Smooth muscle cell (in vitro differentiated cells): ENCODE data around the gene ODR4. TPM values are rescaled to one million over a fixed set of nuclear protein-coding genes. Genes with fewer than 3 reads are reported as not detected.
A peak's percentile ranks its signal among the peaks of the same experiment; 100 is the strongest.

ENCODE experiments used
- DNase-seq: peaks from one replicate; lab custom pipeline; 2025; ENCODE audit not compliant: unreplicated experiment; lab: John Stamatoyannopoulos, UW
- H2AFZ ChIP-seq: fragments of 200-600 bp; sonication (generic); 2 replicates; pipeline ENCODE4 v1.6.0; 2016; ENCODE audit warnings: antibody characterized with exemption, low read depth, mild to moderate bottlenecking
- H3F3A ChIP-seq: fragments of 200-600 bp; sonication (generic); 2 replicates; pipeline ENCODE4 v1.6.0; 2017; ENCODE audit warnings: antibody characterized with exemption, low read depth
- H3K27ac ChIP-seq: fragments of 200-600 bp; sonication (generic); 2 replicates; pipeline ENCODE4 v1.5.1; 2016; ENCODE audit warnings: low read depth, mild to moderate bottlenecking
- H3K27me3 ChIP-seq: fragments of 200-600 bp; sonication (generic); 2 replicates; pipeline ENCODE4 v1.6.1; 2016; ENCODE audit warnings: low read depth, mild to moderate bottlenecking
- H3K36me3 ChIP-seq: fragments of 200-600 bp; sonication (generic); 2 replicates; pipeline ENCODE4 v1.5.1; 2016; ENCODE audit warnings: low read depth
- H3K4me1 ChIP-seq: fragments of 200-600 bp; sonication (generic); 2 replicates; pipeline ENCODE4 v1.5.1; 2016; ENCODE audit warnings: low read depth
- H3K4me2 ChIP-seq: fragments of 200-600 bp; sonication (generic); 2 replicates; pipeline ENCODE4 v1.6.0; 2016; ENCODE audit warnings: mild to moderate bottlenecking
- H3K4me3 ChIP-seq: fragments of 200-600 bp; sonication (generic); 2 replicates; pipeline ENCODE4 v1.5.1; 2016; ENCODE audit warnings: mild to moderate bottlenecking
- H3K79me2 ChIP-seq: fragments of 200-600 bp; sonication (generic); 2 replicates; pipeline ENCODE4 v1.6.0; 2016; ENCODE audit warnings: low read depth, mild to moderate bottlenecking
- H3K9ac ChIP-seq: fragments of 200-600 bp; sonication (generic); 2 replicates; pipeline ENCODE4 v1.6.0; 2016; ENCODE audit warnings: low read depth
- H3K9me3 ChIP-seq: fragments of 200-600 bp; sonication (generic); replicated peaks from 2 replicates; pipeline ENCODE4 v1.5.1; 2016; ENCODE audit warnings: low read depth
- H4K20me1 ChIP-seq: fragments of 200-600 bp; sonication (generic); 2 replicates; pipeline ENCODE4 v1.6.0; 2016; ENCODE audit warnings: low read depth
- WGBS: methylation state at CpG from one replicate; pipeline ENCODE4 v1.1.7; 2016; ENCODE audit warnings: low lambda C conversion rate; 5-methylcytosine and 5-hydroxymethylcytosine counted together
- polyA plus RNA-seq: library from polyadenylated mRNA; unstranded; fragments of >200 nt; fragmentation: Nextera tagmentation; extraction: Ambion mirVana; gene quantifications from 2 replicates; pipeline ENCODE4 v1.2.1, GENCODE V29; 2016
- total RNA-seq: library from RNA; depleted of rRNA; stranded (reverse); fragments of >200 nt; gene quantifications from 2 replicates; pipeline ENCODE4 v1.2.3, GENCODE V29; 2014
- TF ChIP-seq, protein P1 (sequence below): fragments of 200-600 bp; sonication (generic); IDR thresholded peaks from 2 replicates; pipeline ENCODE4 v1.5.1; 2017; ENCODE audit warnings: borderline replicate concordance, mild to moderate bottlenecking, antibody characterized with exemption; ENCODE audit not compliant: insufficient read depth, poor library complexity, severe bottlenecking

The ODR4 gene
- total and polyA plus RNA-seq, 2 experiments from 2014 or later, result 17.5 to 36.9 TPM

DNA sequence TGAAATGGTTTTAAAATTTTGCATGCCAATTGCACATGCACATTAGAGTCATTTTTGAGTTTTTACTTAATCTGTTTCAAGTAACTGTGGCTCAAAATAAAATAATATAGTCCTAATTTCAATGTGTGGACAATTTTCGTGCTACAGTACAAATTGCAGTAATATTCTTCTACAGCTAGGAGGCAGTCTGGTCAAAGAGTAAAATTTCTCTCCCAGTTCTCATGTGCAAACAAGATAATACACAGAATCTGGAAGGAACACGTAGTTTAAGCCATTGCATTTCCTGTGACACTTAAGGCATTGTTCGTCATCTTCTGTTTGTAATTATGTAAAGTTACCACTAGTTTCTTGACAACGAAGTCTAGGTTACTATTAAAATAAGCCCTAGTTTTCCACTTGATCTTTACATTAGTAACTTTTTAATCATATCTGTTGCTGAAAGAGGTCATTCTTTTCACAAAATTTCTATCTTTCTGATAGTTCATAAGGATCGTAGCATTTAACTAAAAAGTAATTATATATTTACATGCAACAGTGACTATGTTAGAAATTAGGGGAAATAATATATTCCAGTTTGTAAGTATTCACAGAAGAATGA is 28.9 kb downstream of the ODR4 start:
- no peaks in the 10 kb centered on the region for H3K9me3 ChIP-seq
- 68% methylated on average over 5 of the region's 5 CpGs for WGBS
- no peak overlapping the region for H3K4me2 ChIP-seq
- H2AFZ ChIP-seq, result no peak overlapping the region
- no peak overlapping the region for H3K27ac ChIP-seq
- TF ChIP-seq, protein P1, sequence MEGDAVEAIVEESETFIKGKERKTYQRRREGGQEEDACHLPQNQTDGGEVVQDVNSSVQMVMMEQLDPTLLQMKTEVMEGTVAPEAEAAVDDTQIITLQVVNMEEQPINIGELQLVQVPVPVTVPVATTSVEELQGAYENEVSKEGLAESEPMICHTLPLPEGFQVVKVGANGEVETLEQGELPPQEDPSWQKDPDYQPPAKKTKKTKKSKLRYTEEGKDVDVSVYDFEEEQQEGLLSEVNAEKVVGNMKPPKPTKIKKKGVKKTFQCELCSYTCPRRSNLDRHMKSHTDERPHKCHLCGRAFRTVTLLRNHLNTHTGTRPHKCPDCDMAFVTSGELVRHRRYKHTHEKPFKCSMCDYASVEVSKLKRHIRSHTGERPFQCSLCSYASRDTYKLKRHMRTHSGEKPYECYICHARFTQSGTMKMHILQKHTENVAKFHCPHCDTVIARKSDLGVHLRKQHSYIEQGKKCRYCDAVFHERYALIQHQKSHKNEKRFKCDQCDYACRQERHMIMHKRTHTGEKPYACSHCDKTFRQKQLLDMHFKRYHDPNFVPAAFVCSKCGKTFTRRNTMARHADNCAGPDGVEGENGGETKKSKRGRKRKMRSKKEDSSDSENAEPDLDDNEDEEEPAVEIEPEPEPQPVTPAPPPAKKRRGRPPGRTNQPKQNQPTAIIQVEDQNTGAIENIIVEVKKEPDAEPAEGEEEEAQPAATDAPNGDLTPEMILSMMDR, result peak; percentile 56
- DNase-seq, result no peak
- no peak overlapping the region for H3K4me3 ChIP-seq
- H3K4me1 ChIP-seq, result no peaks in the 10 kb centered on the region
- peaks cover 36% of the 10 kb centered on the region for H3K36me3 ChIP-seq
- no peaks in the 10 kb centered on the region for H4K20me1 ChIP-seq
- H3K9ac ChIP-seq, result no peak overlapping the region
- H3K27me3 ChIP-seq, result no peaks in the 10 kb centered on the region
- no peaks in the 10 kb centered on the region for H3F3A ChIP-seq
- no peaks in the 10 kb centered on the region for H3K79me2 ChIP-seq

DNA sequence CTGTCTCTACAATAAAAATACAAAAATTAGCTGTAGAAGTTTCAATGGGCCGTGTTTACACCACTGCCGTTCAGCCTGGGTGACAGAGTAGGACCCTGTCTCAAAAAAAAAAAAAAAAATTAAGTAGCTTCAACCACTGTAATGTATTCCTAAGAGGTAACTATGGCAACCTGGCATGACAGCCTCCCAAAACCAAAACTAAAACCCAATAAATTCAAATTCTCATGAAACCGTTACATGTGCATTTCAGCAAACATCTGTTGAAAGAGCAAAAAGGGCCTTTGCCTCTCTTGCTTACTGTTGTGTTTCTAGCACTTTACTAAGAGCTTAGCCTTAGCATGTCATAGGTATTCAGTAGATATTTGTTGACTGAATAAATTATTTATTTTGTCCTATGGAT is 33.5 kb downstream of the ODR4 start:
- Histone ChIP-seq H3K4me1 (no peaks in the 10 kb centered on the region), H3K9ac (no peak overlapping the region), H3F3A (no peaks in the 10 kb centered on the region), H3K27ac (no peak overlapping the region), H3K4me3 (no peak overlapping the region), H3K4me2 (no peak overlapping the region), H3K27me3 (no peaks in the 10 kb centered on the region), H3K9me3 (no peaks in the 10 kb centered on the region), H2AFZ (no peak overlapping the region), H3K79me2 (no peaks in the 10 kb centered on the region), H3K36me3 (peaks cover 37% of the 10 kb centered on the region), H4K20me1 (no peaks in the 10 kb centered on the region)
- TF ChIP-seq, protein P1, result no peak
- 96% methylated on average over 3 of the region's 3 CpGs for WGBS
- no peak for DNase-seq

DNA sequence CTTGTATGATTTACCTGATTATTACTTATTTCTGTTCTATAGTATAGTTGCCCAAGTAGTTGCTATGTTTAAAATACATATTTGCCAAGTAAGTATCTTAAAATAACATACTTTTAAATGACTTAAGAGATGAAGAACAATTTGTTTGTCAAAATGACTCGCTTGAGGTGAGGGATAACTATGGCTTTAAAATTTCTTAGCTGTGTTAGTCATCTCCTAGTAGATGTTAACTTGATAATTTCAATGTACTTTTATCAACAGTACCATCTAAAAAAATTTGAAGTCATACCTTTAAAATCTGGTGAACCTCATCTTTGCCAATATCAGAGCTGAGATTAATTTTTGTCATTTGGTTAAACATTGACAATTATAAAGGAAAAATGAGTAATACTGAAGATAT is 37.7 kb downstream of the ODR4 start:
- Histone ChIP-seq H4K20me1 (no peaks in the 10 kb centered on the region), H3K4me1 (no peaks in the 10 kb centered on the region), H3K4me2 (no peak overlapping the region), H3F3A (no peaks in the 10 kb centered on the region), H3K27ac (no peak overlapping the region), H2AFZ (no peak overlapping the region), H3K9me3 (no peaks in the 10 kb centered on the region), H3K27me3 (no peaks in the 10 kb centered on the region), H3K4me3 (no peak overlapping the region), H3K9ac (no peak overlapping the region), H3K79me2 (no peaks in the 10 kb centered on the region), H3K36me3 (peaks cover 17% of the 10 kb centered on the region)
- 79% methylated on average over 1 of the region's 1 CpG for WGBS
- no peak for DNase-seq
- TF ChIP-seq, protein P1, result no peak

DNA sequence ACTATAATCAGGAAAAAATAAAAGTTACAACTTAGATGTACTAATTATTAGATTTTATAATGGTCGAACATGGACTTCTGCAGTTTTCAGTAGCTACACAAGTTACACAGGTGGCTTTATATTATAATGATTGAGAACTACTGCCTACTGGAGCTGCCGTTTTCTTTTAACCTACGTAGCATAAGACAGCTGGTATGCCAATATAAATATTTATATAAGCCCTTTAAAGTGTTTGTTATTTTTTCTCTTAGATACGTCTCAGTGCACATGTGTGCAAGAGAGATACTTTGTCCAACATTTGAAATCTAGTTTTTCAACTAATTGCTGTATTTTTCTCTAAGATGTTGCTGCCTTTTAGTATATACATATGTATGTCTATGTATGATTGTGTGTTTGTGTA is 42.9 kb downstream of the ODR4 start:
- DNase-seq, result no peak
- WGBS, result 88% methylated on average over 4 of the region's 4 CpGs
- no peaks in the 10 kb centered on the region for H4K20me1 ChIP-seq
- H3K27me3 ChIP-seq, result no peaks in the 10 kb centered on the region
- no peaks in the 10 kb centered on the region for H3K4me1 ChIP-seq
- H3K27ac ChIP-seq, result no peak overlapping the region
- no peak overlapping the region for H3K9ac ChIP-seq
- H3K4me2 ChIP-seq, result no peak overlapping the region
- TF ChIP-seq, protein P1, result no peak
- no peaks in the 10 kb centered on the region for H3F3A ChIP-seq
- H3K4me3 ChIP-seq, result no peak overlapping the region
- peaks cover 20% of the 10 kb centered on the region for H3K36me3 ChIP-seq
- no peak overlapping the region for H2AFZ ChIP-seq
- H3K9me3 ChIP-seq, result no peaks in the 10 kb centered on the region
- H3K79me2 ChIP-seq, result no peaks in the 10 kb centered on the region
